Activated CD4-positive, alpha-beta T cell treated with anti-CD3 and anti-CD28 coated beads, Interleukin-2, amount 10 ng/mL, durations not matched to agents 24 days and 14 days (primary cell): Measurements from ENCODE around the gene SQOR. TPM values are rescaled to one million over a fixed set of nuclear protein-coding genes. Genes with fewer than 3 reads are reported as not detected.
A peak's percentile ranks its signal among the peaks of the same experiment; 100 is the strongest.

Source experiments
- DNase-seq: peaks from one replicate; pipeline ENCODE4 v3.0.0; 2022
- H3K27ac Mint-ChIP-seq: one replicate; pipeline ENCODE4 v1.8.0; 2022; ENCODE audit warnings: mild to moderate bottlenecking, mixed read lengths
- H3K27me3 Mint-ChIP-seq: one replicate; pipeline ENCODE4 v1.8.0; 2022; ENCODE audit warnings: mixed read lengths
- H3K36me3 Mint-ChIP-seq: one replicate; pipeline ENCODE4 v1.8.0; 2022; ENCODE audit warnings: low read depth, mild to moderate bottlenecking, mixed read lengths
- H3K4me1 Mint-ChIP-seq: one replicate; pipeline ENCODE4 v1.8.0; 2021; ENCODE audit warnings: mixed read lengths
- H3K4me3 Mint-ChIP-seq: one replicate; pipeline ENCODE4 v1.8.0; 2022; ENCODE audit warnings: mild to moderate bottlenecking, moderate library complexity, mixed read lengths
- H3K9me3 Mint-ChIP-seq: one replicate; pipeline ENCODE4 v1.8.0; 2021; ENCODE audit warnings: mixed read lengths
- intact Hi-C: fragments of 100-400 bp; cut with micrococcal nuclease; formaldehyde crosslinking; loops from one replicate; pipeline ENCODE4 v1.15.1; 2023
- total RNA-seq: library from RNA; stranded (reverse); gene quantifications from 2 replicates; pipeline ENCODE4 v1.2.3, GENCODE V29; 2022

The SQOR gene
- total RNA-seq: 103 and 108 TPM in 2 replicates

DNA sequence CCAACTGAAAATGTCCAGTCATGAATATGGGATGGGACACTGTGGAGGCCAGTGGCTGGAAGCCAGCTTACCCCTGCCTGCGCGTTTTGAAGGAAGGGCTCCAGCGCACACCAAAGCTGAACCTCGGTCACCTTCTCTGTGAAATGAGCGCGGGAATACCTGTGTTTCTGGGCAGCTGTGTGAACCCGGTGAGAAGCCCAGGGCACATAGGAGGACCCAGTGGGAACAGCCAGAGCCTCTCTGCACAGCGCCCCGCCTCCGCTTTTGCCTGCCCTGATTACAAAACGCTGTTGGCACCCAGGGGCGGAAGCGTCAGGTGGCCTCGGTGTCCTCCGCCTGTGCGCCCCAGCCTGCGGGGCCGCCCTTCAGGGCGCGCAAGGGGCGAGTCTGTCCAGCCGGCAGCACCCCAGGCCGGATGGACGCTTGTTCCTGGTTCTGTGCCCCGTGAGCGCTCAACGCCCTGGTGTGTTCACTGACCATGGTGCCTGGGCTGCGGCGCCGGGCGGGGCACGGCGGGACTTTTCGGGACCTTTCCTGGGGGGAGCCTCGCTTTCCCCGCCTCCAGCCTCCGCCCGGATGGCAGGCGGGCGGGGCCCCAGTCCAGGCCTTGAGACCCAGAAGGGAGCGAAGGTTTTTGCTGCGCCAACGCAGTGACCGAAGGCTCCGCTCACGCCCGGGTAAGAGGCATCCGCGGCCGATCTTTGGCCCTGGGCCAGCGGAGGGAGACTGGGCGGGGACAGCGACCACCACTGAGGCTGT is at the start of gene SQOR:
Gene SQOR, plus strand, starts transcription at position 598 of the 759 bp plus-strand sequence. CDS start 23,895 bp downstream, outside the sequence.
- H3K4me1 Mint-ChIP-seq: peaks cover 38% of the 10 kb centered on the region
- peak; percentile 92 for DNase-seq
- H3K27me3 Mint-ChIP-seq: peaks cover 2% of the 10 kb centered on the region
- H3K27ac Mint-ChIP-seq: peak within 1 kb of the TSS; percentile 98
- H3K9me3 Mint-ChIP-seq: no peaks in the 10 kb centered on the region
- intact Hi-C loops: loop anchor here (1.0 kb wide), 1 partner anchor 47 kb away; the partner anchor contains the start of gene BLOC1S6
- H3K4me3 Mint-ChIP-seq: peak within 1 kb of the TSS; percentile 100
- peaks cover 27% of the 10 kb centered on the region for H3K36me3 Mint-ChIP-seq

DNA sequence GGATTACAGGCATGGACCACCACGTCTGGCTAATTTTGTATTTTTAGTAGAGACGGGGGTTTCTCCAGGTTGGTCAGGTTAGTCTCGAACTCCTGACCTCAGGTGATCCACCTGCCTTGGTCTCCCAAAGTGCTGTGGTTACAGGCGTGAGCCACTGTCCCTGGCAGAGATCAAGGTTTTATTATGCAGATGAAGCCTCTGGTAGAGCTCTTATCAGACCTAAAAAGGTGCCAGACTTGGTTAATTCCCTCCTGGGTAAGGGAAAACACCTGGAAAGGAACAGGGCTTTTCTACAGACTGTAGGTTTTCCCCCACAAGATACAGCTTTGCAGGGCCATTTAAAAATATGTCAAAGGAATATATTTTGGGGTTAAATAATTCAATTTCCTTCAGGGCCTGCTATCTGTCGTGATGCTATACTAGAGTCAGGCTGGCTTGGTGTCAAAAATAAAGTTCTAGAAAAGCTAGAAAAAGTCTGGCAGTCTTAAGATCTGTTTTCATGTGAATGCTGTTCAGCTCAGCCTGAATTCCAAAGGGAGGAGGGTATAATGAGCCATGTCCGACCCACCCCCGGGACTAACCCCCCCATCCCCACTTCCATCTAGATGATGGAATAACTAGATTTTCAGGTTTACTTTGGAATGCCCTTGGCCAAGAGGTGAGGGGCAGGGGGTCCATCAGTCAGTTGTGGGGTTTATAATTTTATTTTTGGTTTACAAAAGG is 49.6 kb upstream of the SQOR start:
- Mint-ChIP-seq H3K27me3 (peaks cover 8% of the 10 kb centered on the region), H3K27ac (no peak overlapping the region), H3K4me1 (peaks cover 26% of the 10 kb centered on the region), H3K36me3 (peaks cover 5% of the 10 kb centered on the region), H3K9me3 (no peaks in the 10 kb centered on the region), H3K4me3 (peak overlapping the region; percentile 99)
- intact Hi-C loops: loop anchor here (5.0 kb wide), 1 partner anchor 183 kb away; a partner anchor contains a TSS
- DNase-seq: no peak

DNA sequence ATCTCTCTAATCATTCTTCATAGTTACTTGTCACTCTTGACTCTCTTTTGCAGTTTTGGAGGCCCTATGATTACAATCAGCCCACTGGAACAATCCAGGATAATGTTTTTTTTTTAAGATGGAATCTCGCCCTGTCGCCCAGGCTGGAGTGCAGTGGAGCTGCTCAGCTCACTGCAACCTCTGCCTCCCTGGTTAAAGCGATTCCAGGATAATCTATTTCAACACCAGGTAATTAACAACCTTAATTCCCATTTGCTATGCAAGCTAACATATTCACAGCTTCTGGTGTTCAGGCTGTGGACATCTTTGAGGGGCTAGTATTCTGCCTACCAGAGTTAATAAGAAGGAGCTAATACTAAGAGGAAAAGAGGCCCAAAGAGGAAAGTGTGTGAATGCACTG is 48.7 kb upstream of the SQOR start:
- Mint-ChIP-seq H3K4me3 (peak overlapping the region; percentile 99), H3K4me1 (peaks cover 26% of the 10 kb centered on the region), H3K27me3 (peaks cover 4% of the 10 kb centered on the region), H3K36me3 (peaks cover 5% of the 10 kb centered on the region), H3K27ac (peak overlapping the region; percentile 100), H3K9me3 (no peaks in the 10 kb centered on the region)
- no peak for DNase-seq
- intact Hi-C loops: loop anchor here (2.0 to 5.0 kb wide), 2 partner anchors 63 to 184 kb away; partner anchors contain the start of gene SLC30A4

DNA sequence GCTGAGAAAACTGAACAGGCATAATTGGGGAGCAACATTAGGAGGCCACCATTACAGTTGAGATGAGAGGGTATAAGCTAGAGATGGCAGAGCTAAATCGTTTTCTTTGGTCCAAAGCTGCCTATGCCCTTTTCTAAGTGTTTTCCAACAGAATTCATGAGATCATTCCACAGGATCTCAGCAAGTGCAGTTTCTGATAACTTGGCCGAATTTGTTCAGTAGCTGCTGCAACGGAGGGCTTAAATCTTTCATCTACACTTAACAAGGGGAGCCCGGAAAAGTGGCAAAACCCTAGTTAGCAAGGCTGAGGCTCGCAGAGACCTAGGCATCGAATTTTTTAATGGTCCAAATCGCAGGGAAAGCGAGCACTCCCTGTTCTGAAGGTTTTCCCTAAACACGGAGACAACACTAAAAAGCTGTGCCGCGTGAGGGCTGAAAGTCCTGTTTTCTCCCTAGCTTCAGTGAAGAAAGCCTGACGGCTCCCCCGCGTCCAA is 48.2 kb upstream of the SQOR start:
- Mint-ChIP-seq H3K9me3 (no peaks in the 10 kb centered on the region), H3K27me3 (peaks cover 1% of the 10 kb centered on the region), H3K4me3 (peak overlapping the region; percentile 99), H3K4me1 (peaks cover 30% of the 10 kb centered on the region), H3K36me3 (peaks cover 5% of the 10 kb centered on the region), H3K27ac (peak overlapping the region; percentile 100)
- DNase-seq: no peak
- intact Hi-C loops: loop anchor here (1.0 to 5.0 kb wide), 5 partner anchors 49 to 388 kb away; partner anchors contain the start of genes SLC30A4 and SQOR

DNA sequence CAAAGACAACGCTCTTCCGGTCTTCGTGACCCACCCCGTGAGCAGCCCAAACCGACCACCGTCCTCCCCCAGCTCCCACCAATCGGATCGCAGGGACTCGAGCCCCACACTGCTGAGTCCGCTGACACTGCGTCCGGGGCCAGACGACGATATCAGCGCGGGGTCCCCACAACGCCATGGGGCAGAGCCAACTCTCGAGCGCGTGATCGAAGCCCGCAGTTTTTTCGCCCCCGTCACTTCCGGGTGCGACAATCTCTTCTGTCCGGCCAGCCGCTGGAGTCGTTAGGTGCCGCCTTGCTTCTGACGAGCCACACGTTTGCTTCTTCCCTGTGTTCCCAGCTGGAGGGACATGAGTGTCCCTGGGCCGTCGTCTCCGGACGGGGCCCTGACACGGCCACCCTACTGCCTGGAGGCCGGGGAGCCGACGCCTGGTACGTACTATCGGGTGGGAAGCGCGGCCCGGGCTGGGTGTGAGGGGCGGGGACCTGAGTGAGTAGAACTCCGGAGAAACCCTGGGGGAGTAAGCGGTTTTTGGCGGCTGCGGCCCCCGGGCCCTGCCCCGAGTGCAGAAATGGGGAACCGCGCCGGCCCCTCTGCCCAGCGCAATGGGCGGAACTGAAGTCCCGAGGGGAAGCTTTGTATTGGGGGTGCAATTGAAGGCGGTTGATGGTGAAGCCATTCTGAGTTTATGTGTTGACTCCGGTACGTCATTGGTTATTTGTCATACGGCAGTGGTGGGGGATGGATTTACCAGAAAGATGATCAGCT is 47.5 kb upstream of the SQOR start, which contains the start of gene BLOC1S6:
Gene BLOC1S6, plus strand, starts transcription at position 285 of the 768 bp plus-strand sequence. Its CDS starts 65 bp downstream, at position 350.
- Mint-ChIP-seq H3K27ac (peak within 1 kb of the TSS; percentile 100), H3K9me3 (no peaks in the 10 kb centered on the region), H3K4me3 (peak within 1 kb of the TSS; percentile 99), H3K36me3 (peaks cover 5% of the 10 kb centered on the region), H3K4me1 (peaks cover 31% of the 10 kb centered on the region), H3K27me3 (no peaks in the 10 kb centered on the region)
- intact Hi-C loops: loop anchor here (1.0 to 5.0 kb wide), 5 partner anchors 48 to 389 kb away; partner anchors contain the start of genes SLC30A4 and SQOR
- DNase-seq: peak; percentile 96

DNA sequence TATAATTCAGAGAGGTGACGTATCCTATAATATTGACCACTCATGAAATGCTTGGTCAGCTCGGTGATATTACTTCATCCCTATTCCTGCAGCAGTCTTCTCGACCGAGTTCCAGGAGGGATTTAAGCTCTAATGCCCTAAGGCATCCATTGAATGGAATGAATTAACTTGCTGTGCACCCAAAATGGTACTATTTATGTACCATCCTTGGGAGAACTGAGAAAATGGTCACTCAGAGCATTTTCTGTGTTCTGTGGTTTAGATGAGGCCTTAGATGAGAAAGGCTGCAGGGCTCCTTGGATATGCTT is 47.0 kb upstream of the SQOR start:
- H3K36me3 Mint-ChIP-seq: peaks cover 9% of the 10 kb centered on the region
- peaks cover 31% of the 10 kb centered on the region for H3K4me1 Mint-ChIP-seq
- H3K27ac Mint-ChIP-seq: peak overlapping the region; percentile 100
- intact Hi-C loops: loop anchor here (1.0 to 5.0 kb wide), 5 partner anchors 47 to 390 kb away; partner anchors contain the start of genes SLC30A4 and SQOR
- H3K9me3 Mint-ChIP-seq: no peaks in the 10 kb centered on the region
- no peak for DNase-seq
- peak overlapping the region; percentile 99 for H3K4me3 Mint-ChIP-seq
- no peaks in the 10 kb centered on the region for H3K27me3 Mint-ChIP-seq

DNA sequence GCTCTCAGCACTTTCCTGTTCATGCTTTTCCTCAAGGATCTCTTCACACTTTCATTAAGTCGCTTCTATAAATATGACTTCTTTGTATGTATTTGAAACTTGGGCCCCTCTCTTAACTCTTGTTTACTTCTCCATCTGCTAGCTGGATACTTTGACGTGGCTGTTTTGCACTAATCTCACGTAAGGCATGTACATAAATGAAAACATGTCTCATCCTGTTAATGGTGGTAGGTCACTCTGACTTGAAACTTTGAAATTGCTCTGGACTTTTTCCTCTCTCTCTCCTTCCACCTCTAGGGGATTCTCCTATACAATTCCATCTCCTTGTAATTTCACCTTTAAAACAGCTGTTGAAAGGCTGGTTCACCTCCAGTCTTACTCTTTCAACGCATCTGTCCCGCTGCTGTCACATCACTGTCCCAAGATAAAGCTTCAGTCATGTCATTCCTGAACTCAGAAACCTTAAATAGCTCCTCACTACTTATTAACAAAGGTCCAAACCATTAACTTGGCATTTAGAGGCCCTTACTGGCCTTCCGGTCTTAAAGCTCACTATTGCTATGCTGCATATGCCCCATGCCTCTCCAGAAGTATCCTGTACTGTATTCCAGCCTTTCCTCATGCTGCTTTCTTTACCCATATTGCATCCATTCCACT is 46.5 kb upstream of the SQOR start:
- Mint-ChIP-seq H3K4me3 (peak overlapping the region; percentile 99), H3K36me3 (peaks cover 10% of the 10 kb centered on the region), H3K27ac (peak overlapping the region; percentile 100), H3K27me3 (no peaks in the 10 kb centered on the region), H3K9me3 (no peaks in the 10 kb centered on the region), H3K4me1 (peaks cover 31% of the 10 kb centered on the region)
- no peak for DNase-seq
- intact Hi-C loops: loop anchor here (5.0 kb wide), 1 partner anchor 186 kb away; a partner anchor contains a TSS

DNA sequence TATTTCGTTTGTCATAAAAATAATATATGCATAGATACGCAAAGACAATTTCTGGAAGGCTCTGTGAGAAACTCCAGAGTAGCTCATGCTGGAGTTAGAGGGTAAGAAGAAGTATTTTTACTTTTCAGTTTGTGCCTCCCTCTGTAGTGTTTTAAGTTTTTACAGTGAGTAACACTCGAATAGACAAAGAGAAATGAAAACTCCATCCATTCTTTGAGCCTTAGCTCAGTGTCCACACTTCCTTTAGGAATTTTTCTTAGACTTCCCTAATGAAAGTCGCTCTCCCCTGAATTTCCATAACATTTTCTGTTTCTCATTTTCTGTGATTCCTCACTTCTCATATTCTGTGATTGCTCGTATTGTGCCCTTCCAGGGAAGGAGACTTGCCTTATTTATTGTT is 45.6 kb upstream of the SQOR start:
- Mint-ChIP-seq H3K36me3 (peaks cover 16% of the 10 kb centered on the region), H3K4me1 (peaks cover 31% of the 10 kb centered on the region), H3K27ac (no peak overlapping the region), H3K4me3 (peak overlapping the region; percentile 99), H3K27me3 (no peaks in the 10 kb centered on the region), H3K9me3 (no peaks in the 10 kb centered on the region)
- intact Hi-C loops: loop anchor here (5.0 kb wide), 1 partner anchor 187 kb away; a partner anchor contains a TSS
- DNase-seq: no peak

DNA sequence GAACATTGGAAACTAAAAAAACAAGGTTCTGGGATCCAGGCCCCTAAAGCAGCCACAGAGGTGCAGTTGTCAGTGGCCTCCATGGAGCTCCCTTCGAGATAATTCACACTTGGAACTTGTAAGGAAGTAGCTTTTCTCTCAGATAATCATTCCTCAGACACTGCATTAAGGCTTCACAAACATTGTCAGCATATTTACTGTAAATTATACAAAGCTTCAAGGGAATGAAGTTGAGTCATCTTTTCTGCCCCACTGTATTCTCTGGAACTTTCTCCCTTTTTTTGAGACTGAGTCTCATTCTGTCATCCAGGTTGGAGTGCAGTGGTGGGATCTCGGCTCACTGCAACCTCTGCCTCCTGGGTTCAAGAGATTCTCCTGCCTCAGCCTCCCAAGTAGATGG is 40.5 kb upstream of the SQOR start:
- Mint-ChIP-seq H3K9me3 (no peaks in the 10 kb centered on the region), H3K36me3 (peaks cover 44% of the 10 kb centered on the region), H3K27me3 (no peaks in the 10 kb centered on the region), H3K27ac (no peak overlapping the region), H3K4me3 (no peak overlapping the region), H3K4me1 (peaks cover 6% of the 10 kb centered on the region)
- DNase-seq: no peak
- intact Hi-C loops: no loop called here

DNA sequence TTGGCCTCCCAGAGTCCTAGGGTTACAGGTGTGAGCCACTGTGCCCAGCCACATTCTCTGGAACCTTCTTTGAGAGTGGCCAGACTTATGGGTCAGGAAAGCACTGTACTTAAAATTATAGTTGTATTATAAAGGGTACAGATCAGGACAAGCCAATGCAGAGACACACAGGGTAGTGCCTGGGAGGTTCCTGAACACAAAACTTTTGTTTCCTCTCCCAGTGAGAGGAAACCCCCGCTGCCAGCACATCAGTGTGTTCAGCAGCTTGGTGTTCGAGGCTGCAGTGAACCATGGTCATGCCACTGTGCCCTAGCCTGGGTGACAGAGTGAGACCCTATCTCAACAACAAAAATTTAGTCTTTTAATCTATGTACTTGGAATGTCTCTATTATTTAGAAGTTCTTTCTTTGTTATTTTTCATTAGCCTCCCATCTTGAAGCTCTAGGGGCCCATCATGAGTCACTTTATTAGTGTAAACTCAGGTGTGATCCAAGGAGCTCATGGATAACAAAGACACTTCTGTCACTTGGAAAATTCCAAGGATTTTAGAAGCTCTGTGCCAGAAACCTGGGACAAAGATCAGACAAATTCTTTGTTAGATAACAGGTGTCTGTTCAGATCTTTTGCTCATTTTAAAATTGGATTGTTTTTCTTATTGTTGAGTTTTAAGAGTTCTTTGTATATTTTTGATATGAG is 39.8 kb upstream of the SQOR start:
- H3K36me3 Mint-ChIP-seq: peaks cover 44% of the 10 kb centered on the region
- intact Hi-C loops: no loop called here
- no peaks in the 10 kb centered on the region for H3K27me3 Mint-ChIP-seq
- no peak overlapping the region for H3K27ac Mint-ChIP-seq
- no peak for DNase-seq
- H3K4me1 Mint-ChIP-seq: peaks cover 4% of the 10 kb centered on the region
- H3K9me3 Mint-ChIP-seq: no peaks in the 10 kb centered on the region
- H3K4me3 Mint-ChIP-seq: no peak overlapping the region

DNA sequence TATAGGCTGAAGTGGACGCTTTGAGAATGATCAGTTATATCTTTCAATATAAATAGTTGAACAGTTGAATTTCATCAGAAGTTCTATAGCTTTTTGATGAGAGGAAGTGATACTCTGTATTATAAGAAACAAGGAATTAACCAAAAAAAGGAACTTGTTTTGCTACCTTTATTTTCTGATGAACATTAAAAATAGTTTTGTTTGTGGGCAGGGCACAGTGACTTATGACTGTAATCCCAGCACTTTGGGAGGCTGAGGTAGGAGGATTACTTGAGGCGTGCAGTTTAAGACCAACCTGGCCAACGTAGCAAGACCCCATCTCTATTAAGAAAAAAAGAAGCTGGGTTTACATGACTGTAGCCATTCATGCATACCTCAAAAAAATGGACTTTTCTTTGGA is 30.9 kb upstream of the SQOR start:
- Mint-ChIP-seq H3K36me3 (peaks cover 13% of the 10 kb centered on the region), H3K9me3 (no peaks in the 10 kb centered on the region), H3K4me1 (peaks cover 4% of the 10 kb centered on the region), H3K27me3 (no peaks in the 10 kb centered on the region), H3K27ac (no peak overlapping the region), H3K4me3 (no peak overlapping the region)
- intact Hi-C loops: no loop called here
- DNase-seq: no peak

DNA sequence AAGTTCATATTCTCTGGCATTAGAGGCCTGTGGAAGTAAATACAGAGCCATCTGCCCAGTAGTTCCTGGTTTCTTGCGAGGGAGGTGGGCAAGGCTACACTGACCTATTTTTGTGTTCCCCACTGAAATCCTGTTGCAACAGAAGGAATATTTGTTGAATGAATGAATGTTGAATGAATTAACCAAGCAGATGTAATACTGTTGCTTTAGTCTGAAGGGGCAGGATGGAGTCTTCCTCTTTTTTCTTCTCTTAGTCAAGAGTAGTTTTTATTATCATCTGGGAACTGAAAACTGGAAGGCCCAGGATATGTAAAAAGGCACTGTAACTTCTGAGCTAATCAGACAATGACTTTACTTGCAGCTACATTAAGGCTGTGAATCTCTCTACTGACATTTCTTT is 30.5 kb upstream of the SQOR start:
- no peak overlapping the region for H3K27ac Mint-ChIP-seq
- intact Hi-C loops: no loop called here
- peaks cover 13% of the 10 kb centered on the region for H3K36me3 Mint-ChIP-seq
- no peaks in the 10 kb centered on the region for H3K27me3 Mint-ChIP-seq
- H3K9me3 Mint-ChIP-seq: no peaks in the 10 kb centered on the region
- peaks cover 4% of the 10 kb centered on the region for H3K4me1 Mint-ChIP-seq
- DNase-seq: no peak
- no peak overlapping the region for H3K4me3 Mint-ChIP-seq
